Measurements from ENCODE around the gene RESP18. TPM values are rescaled to one million over a fixed set of nuclear protein-coding genes. Genes with fewer than 3 reads are reported as not detected.
A peak's percentile ranks its signal among the peaks of the same experiment; 100 is the strongest.

RESP18 gene
- total and polyA plus RNA-seq, 7 donors = not detected

DNA sequence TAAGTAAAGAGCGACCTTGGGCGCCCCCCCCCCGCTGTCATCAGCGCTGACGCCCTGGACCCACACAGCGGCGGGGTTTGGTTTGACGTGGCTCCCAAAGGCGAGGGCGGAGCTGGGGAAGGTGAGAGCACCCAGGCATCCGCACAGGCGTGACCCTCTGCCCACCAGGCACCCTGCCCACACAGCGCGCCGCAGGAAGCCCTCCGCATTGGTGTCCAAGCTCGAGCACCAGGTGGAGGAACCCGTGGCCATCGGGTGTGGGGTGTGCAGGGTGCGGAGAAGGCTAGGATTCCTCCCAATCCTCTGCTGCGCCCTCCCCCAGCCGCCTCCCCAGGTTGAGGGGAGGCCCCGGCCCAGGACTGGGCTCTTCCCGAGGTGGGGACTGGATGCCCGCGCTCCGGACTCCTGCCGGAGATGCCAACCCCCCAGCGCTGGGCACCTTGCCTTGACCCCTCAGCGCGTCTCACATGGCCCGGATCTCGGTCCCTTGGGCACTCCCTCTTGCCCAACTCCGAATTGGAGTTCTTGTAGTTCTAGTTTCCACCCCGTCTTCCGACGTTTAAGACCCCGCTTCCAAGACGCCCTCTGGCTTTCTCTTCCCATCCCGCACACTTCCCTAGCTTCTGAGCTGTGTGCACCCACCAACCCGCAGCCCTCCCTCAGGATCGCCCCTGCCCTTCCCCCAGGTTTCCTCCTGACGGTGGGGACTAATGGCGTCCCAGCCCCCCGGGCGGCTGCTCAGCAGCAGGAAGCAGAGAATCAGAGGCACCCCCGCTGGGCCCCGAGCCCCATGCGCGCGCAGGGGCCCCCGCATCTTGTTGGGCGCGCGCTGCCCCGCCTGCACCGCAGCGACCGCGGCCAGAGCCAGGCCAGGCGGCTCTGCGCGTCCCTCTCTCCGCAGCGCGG lies 25.9 kb upstream of the RESP18 start:
- WGBS, 2 donors = 5 to 6% methylated on average over 66 of the region's 66 CpGs
- Histone ChIP-seq H3K27me3 (peaks cover 11 to 71% (median 35%) of the 10 kb centered on the region in 3 donors), H3K27ac (no peak overlapping the region), H3K4me1 (peaks cover 0 to 21% (median 15%) of the 10 kb centered on the region in 4 donors), H3K9me3 (no peaks in the 10 kb centered on the region), H3K4me3 (no peak overlapping the region), H3K36me3 (no peaks in the 10 kb centered on the region)
- TF ChIP-seq POLR2A (IDR thresholded peaks at IDR 0.05) = no peak
- no peak for TF ChIP-seq POLR2AphosphoS5 (IDR thresholded peaks at IDR 0.05)
- no peak for DNase-seq
- intact Hi-C loops (cut with DNase I) = no loop called here

DNA sequence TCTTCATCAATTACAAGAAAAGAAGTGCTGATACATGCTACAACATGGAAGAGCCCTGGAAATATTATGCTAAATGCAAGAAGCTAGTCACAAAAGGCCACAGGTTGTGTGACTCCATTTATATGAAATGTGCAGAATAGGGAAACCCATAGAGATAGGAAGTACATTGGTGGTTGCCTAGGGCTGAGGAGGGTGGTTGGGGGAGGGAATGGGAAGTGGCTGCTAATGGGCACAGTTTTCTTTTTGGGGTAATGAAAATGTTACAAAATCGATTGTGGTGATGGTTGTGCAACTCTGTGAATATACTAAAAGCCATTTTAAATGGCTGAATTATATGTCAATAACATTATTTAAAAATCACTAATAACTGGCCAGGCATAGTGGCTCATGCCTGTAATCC lies 24.3 kb upstream of the RESP18 start:
- peaks cover 0 to 13% (median 11%) of the 10 kb centered on the region in 4 donors for H3K4me1 ChIP-seq
- H3K9me3 ChIP-seq = no peaks in the 10 kb centered on the region
- H3K27ac ChIP-seq = no peak overlapping the region
- no peak for DNase-seq
- H3K36me3 ChIP-seq = no peaks in the 10 kb centered on the region
- intact Hi-C loops (cut with DNase I) = no loop called here
- no peak overlapping the region for H3K4me3 ChIP-seq
- WGBS, 2 donors = 47 to 58% methylated on average over 1 of the region's 1 CpG
- peaks cover 11 to 81% (median 43%) of the 10 kb centered on the region in 3 donors for H3K27me3 ChIP-seq
- TF ChIP-seq, protein P1, sequence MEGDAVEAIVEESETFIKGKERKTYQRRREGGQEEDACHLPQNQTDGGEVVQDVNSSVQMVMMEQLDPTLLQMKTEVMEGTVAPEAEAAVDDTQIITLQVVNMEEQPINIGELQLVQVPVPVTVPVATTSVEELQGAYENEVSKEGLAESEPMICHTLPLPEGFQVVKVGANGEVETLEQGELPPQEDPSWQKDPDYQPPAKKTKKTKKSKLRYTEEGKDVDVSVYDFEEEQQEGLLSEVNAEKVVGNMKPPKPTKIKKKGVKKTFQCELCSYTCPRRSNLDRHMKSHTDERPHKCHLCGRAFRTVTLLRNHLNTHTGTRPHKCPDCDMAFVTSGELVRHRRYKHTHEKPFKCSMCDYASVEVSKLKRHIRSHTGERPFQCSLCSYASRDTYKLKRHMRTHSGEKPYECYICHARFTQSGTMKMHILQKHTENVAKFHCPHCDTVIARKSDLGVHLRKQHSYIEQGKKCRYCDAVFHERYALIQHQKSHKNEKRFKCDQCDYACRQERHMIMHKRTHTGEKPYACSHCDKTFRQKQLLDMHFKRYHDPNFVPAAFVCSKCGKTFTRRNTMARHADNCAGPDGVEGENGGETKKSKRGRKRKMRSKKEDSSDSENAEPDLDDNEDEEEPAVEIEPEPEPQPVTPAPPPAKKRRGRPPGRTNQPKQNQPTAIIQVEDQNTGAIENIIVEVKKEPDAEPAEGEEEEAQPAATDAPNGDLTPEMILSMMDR (IDR thresholded peaks at IDR 0.05) = no peak
- TF ChIP-seq POLR2AphosphoS5 (IDR thresholded peaks at IDR 0.05) (no peak), EP300 (IDR thresholded peaks at IDR 0.05) (no peak), POLR2A (IDR thresholded peaks at IDR 0.05) (no peak)

GRCh38 chr2:219354582-219354981 lies 22.0 kb upstream of the RESP18 start:
- H3K36me3 ChIP-seq = no peaks in the 10 kb centered on the region
- intact Hi-C loops (cut with DNase I) = no loop called here
- H3K4me1 ChIP-seq = peaks cover 0 to 13% (median 11%) of the 10 kb centered on the region in 4 donors
- whole genome bisulfite sequencing, 2 donors = 68 to 75% methylated on average over 4 of the region's 4 CpGs
- no peaks in the 10 kb centered on the region for H3K9me3 ChIP-seq
- H3K27ac ChIP-seq = no peak overlapping the region
- no peak for DNase-seq
- peaks cover 11 to 90% (median 43%) of the 10 kb centered on the region in 3 donors for H3K27me3 ChIP-seq
- no peak overlapping the region for H3K4me3 ChIP-seq
- TF ChIP-seq, protein P1 (IDR thresholded peaks at IDR 0.05) = no peak
- TF ChIP-seq POLR2AphosphoS5 (IDR thresholded peaks at IDR 0.05) (no peak), EP300 (IDR thresholded peaks at IDR 0.05) (no peak), POLR2A (IDR thresholded peaks at IDR 0.05) (no peak)

GRCh38 chr2:219353129-219353528 lies 20.6 kb upstream of the RESP18 start:
- WGBS, 2 donors = 81 to 83% methylated on average over 5 of the region's 5 CpGs
- no peak for DNase-seq
- H3K27ac ChIP-seq = no peak overlapping the region
- H3K4me3 ChIP-seq = no peak overlapping the region
- TF ChIP-seq, protein P1 (IDR thresholded peaks at IDR 0.05) = no peak
- no peaks in the 10 kb centered on the region for H3K36me3 ChIP-seq
- H3K4me1 ChIP-seq = peaks cover 0 to 6% (median 3%) of the 10 kb centered on the region in 4 donors
- intact Hi-C loops (cut with DNase I) = no loop called here
- no peaks in the 10 kb centered on the region for H3K9me3 ChIP-seq
- peaks cover 2 to 76% (median 29%) of the 10 kb centered on the region in 3 donors for H3K27me3 ChIP-seq

GRCh38 chr2:219352448-219353023 lies 20.0 kb upstream of the RESP18 start:
- Histone ChIP-seq H3K9me3 (no peaks in the 10 kb centered on the region), H3K27me3 (peaks cover 0 to 70% (median 27%) of the 10 kb centered on the region in 3 donors), H3K4me1 (no peaks in the 10 kb centered on the region)

More at GRCh38 chr2:219352448-219353023, 20.0 kb upstream of the RESP18 start:
- Histone ChIP-seq H3K4me3 (no peak overlapping the region), H3K27ac (no peak overlapping the region), H3K36me3 (no peaks in the 10 kb centered on the region)
- intact Hi-C loops (cut with DNase I) = no loop called here
- WGBS, 2 donors = 3 to 10% methylated on average over 5 of the region's 5 CpGs
- TF ChIP-seq, protein P1 (IDR thresholded peaks at IDR 0.05) = peak in 2 of 4 experiments; percentile 13 to 21
- no peak for TF ChIP-seq POLR2A (IDR thresholded peaks at IDR 0.05)
- no peak for DNase-seq

All from sigmoid colon (tissue), 7 donors.